ENCODE data around the gene KRT6C. TPM values are rescaled to one million over a fixed set of nuclear protein-coding genes. Genes with fewer than 3 reads are reported as not detected.
"Not testable (repeated sequence)": the region's sequence is repeated elsewhere in the genome, so short reads cannot be mapped to it uniquely, and the experiment has no call there.

The KRT6C gene
- total RNA-seq, 1 donor from 2014 or later, result not detected

GRCh38 chr12:52502877-52503276 is 29.3 kb upstream of the KRT6C start:
- DNase-seq (ENCODE audit: low read depth, low spot score), result no peak
- Mint-ChIP-seq H3K4me3 (no peak overlapping the region), H3K4me1 (no peaks in the 10 kb centered on the region), H3K36me3 (ENCODE audit: low read depth) (no peaks in the 10 kb centered on the region), H3K9me3 (peaks cover 3% of the 10 kb centered on the region), H3K27ac (ENCODE audit: unreplicated experiment) (no peak overlapping the region), H3K27me3 (ENCODE audit: low read depth) (peaks cover 20% of the 10 kb centered on the region)
- no peak for TF ChIP-seq CTCF (conservative IDR thresholded peaks at IDR 0.05)

- Mint-ChIP-seq H3K4me3 (no peak overlapping the region), H3K27me3 (ENCODE audit: low read depth) (peaks cover 12% of the 10 kb centered on the region), H3K36me3 (ENCODE audit: low read depth) (no peaks in the 10 kb centered on the region), H3K4me1 (no peaks in the 10 kb centered on the region), H3K27ac (ENCODE audit: unreplicated experiment) (no peak overlapping the region), H3K9me3 (peaks cover 3% of the 10 kb centered on the region)
- no peak for DNase-seq (ENCODE audit: low read depth, low spot score)
- TF ChIP-seq CTCF (conservative IDR thresholded peaks at IDR 0.05), result no peak
These were observed 27.9 kb upstream of the KRT6C start for GRCh38 chr12:52501490-52501889.

GRCh38 chr12:52500574-52500973 is 27.0 kb upstream of the KRT6C start:
- not testable (repeated sequence) for H3K9me3 Mint-ChIP-seq; H3K4me3 Mint-ChIP-seq; H3K36me3 Mint-ChIP-seq (ENCODE audit: low read depth); DNase-seq (ENCODE audit: low read depth, low spot score); H3K4me1 Mint-ChIP-seq; H3K27ac Mint-ChIP-seq (ENCODE audit: unreplicated experiment)
- H3K27me3 Mint-ChIP-seq (ENCODE audit: low read depth), result peaks cover 14% of the 10 kb centered on the region

GRCh38 chr12:52499806-52500560 is 26.4 kb upstream of the KRT6C start:
- no peak overlapping the region for H3K4me3 Mint-ChIP-seq
- no peak for DNase-seq (ENCODE audit: low read depth, low spot score)
- TF ChIP-seq CTCF (conservative IDR thresholded peaks at IDR 0.05), result no peak
- H3K9me3 Mint-ChIP-seq, result peaks cover 3% of the 10 kb centered on the region
- no peak overlapping the region for H3K27ac Mint-ChIP-seq (ENCODE audit: unreplicated experiment)
- H3K27me3 Mint-ChIP-seq (ENCODE audit: low read depth), result peaks cover 15% of the 10 kb centered on the region
- H3K4me1 Mint-ChIP-seq, result no peaks in the 10 kb centered on the region
- H3K36me3 Mint-ChIP-seq (ENCODE audit: low read depth), result no peaks in the 10 kb centered on the region

GRCh38 chr12:52498946-52499345 is 25.3 kb upstream of the KRT6C start:
- TF ChIP-seq CTCF (conservative IDR thresholded peaks at IDR 0.05), result no peak
- H3K27me3 Mint-ChIP-seq (ENCODE audit: low read depth), result peaks cover 22% of the 10 kb centered on the region
- no peak overlapping the region for H3K4me3 Mint-ChIP-seq
- H3K4me1 Mint-ChIP-seq, result no peaks in the 10 kb centered on the region
- peaks cover 3% of the 10 kb centered on the region for H3K9me3 Mint-ChIP-seq
- DNase-seq (ENCODE audit: low read depth, low spot score), result no peak
- H3K27ac Mint-ChIP-seq (ENCODE audit: unreplicated experiment), result no peak overlapping the region
- H3K36me3 Mint-ChIP-seq (ENCODE audit: low read depth), result no peaks in the 10 kb centered on the region

- no peaks in the 10 kb centered on the region for H3K36me3 Mint-ChIP-seq (ENCODE audit: low read depth)
- TF ChIP-seq CTCF (conservative IDR thresholded peaks at IDR 0.05), result no peak
- DNase-seq (ENCODE audit: low read depth, low spot score), result no peak
- peaks cover 3% of the 10 kb centered on the region for H3K9me3 Mint-ChIP-seq
- no peak overlapping the region for H3K27ac Mint-ChIP-seq (ENCODE audit: unreplicated experiment)
- H3K4me3 Mint-ChIP-seq, result no peak overlapping the region
- H3K27me3 Mint-ChIP-seq (ENCODE audit: low read depth), result peaks cover 26% of the 10 kb centered on the region
- no peaks in the 10 kb centered on the region for H3K4me1 Mint-ChIP-seq
These were observed 24.4 kb upstream of the KRT6C start for GRCh38 chr12:52497975-52498374.

All from neural crest cell (in vitro differentiated cells).